Endodermal cell (in vitro differentiated cells): ENCODE measurements around the gene CDC42. TPM values are rescaled to one million over a fixed set of nuclear protein-coding genes. Genes with fewer than 3 reads are reported as not detected.
A peak's percentile ranks its signal among the peaks of the same experiment; 100 is the strongest.

Experiments used
- DNase-seq: peaks from one replicate; pipeline ENCODE4 v3.0.0-alpha.2; 2017
- H3K27ac ChIP-seq: 2 replicates; pipeline ENCODE4 v1.5.1; 2013; ENCODE audit warnings: mild to moderate bottlenecking, low read depth, low read length, moderate library complexity
- H3K27me3 ChIP-seq: 2 replicates; pipeline ENCODE4 v1.6.1; 2013; ENCODE audit warnings: mild to moderate bottlenecking, low read length, moderate library complexity; ENCODE audit not compliant: insufficient read depth, control insufficient read depth, poor library complexity, severe bottlenecking
- H3K36me3 ChIP-seq: 2 replicates; pipeline ENCODE4 v1.7.0; 2013; ENCODE audit warnings: mild to moderate bottlenecking, low read length, moderate library complexity; ENCODE audit not compliant: control insufficient read depth, insufficient read depth
- H3K4me1 ChIP-seq: one replicate; pipeline ENCODE4 v1.7.0; 2013; ENCODE audit warnings: low read length; ENCODE audit not compliant: control insufficient read depth, insufficient read depth
- H3K4me3 ChIP-seq: 2 replicates; pipeline ENCODE4 v1.5.1; 2013; ENCODE audit warnings: mild to moderate bottlenecking, low read length, moderate library complexity
- H3K9ac ChIP-seq: 2 replicates; pipeline ENCODE4 v1.6.1; 2013; ENCODE audit warnings: mild to moderate bottlenecking, low read length, moderate library complexity; ENCODE audit not compliant: poor library complexity, severe bottlenecking; ENCODE audit errors: extremely low read depth
- H3K9me3 ChIP-seq: 2 replicates; pipeline ENCODE4 v1.6.1; 2013; ENCODE audit warnings: mild to moderate bottlenecking, low read length, moderate library complexity; ENCODE audit not compliant: control insufficient read depth
- H3K27ac Mint-ChIP-seq: 2 replicates; pipeline ENCODE4 v1.8.0; 2020; ENCODE audit warnings: mixed read lengths
- H3K27me3 Mint-ChIP-seq: 2 replicates; pipeline ENCODE4 v1.8.0; 2021; ENCODE audit warnings: mild to moderate bottlenecking, mixed read lengths; ENCODE audit not compliant: insufficient read depth
- H3K36me3 Mint-ChIP-seq: 2 replicates; pipeline ENCODE4 v1.8.0; 2020; ENCODE audit warnings: low read depth, mixed read lengths
- H3K4me1 Mint-ChIP-seq: 2 replicates; pipeline ENCODE4 v1.8.0; 2020; ENCODE audit warnings: mixed read lengths
- H3K4me3 Mint-ChIP-seq: 2 replicates; pipeline ENCODE4 v1.8.0; 2020; ENCODE audit warnings: mild to moderate bottlenecking, moderate library complexity, mixed read lengths
- H3K9me3 Mint-ChIP-seq: 2 replicates; pipeline ENCODE4 v1.8.0; 2020; ENCODE audit warnings: mild to moderate bottlenecking, mixed read lengths
- CTCF ChIP-seq: fragments of 200-600 bp; sonication (generic); conservative IDR thresholded peaks from 2 replicates; pipeline ENCODE4 v1.5.0; 2021; ENCODE audit warnings: antibody characterized with exemption, mild to moderate bottlenecking
- WGBS, 2 experiments: methylation state at CpG; one replicate each; pipeline versions ENCODE4 v1.1.5 to v1.1.7; 2013; ENCODE audit warnings: missing lambda C conversion rate in 2 of 2, mixed read lengths in 1 of 2; ENCODE audit not compliant: insufficient coverage in 1 of 2, insufficient read length in 1 of 2; 5-methylcytosine and 5-hydroxymethylcytosine counted together
- total RNA-seq, 2 donors: library from RNA; stranded (reverse); fragmentation: NEBNext Ultra II Directional in 1 of 2; extraction: Animal tissue kit (Norgen Biotek cat#: 25700) in 1 of 2; gene quantifications; 2 replicates in 1 of 2; 3 replicates in 1 of 2; pipeline ENCODE4 v1.2.1, GENCODE V29; 2021

Gene CDC42
- total RNA-seq, 2 donors from 2014 or later = 274 to 283 TPM

- DNase-seq = no peak
- Mint-ChIP-seq H3K4me3 (peak overlapping the region; percentile 91), H3K9me3 (no peaks in the 10 kb centered on the region), H3K27ac (peak overlapping the region; percentile 99), H3K27me3 (no peaks in the 10 kb centered on the region), H3K4me1 (peaks cover 6% of the 10 kb centered on the region), H3K36me3 (peaks cover 38% of the 10 kb centered on the region)
- Histone ChIP-seq H3K4me3 (peak overlapping the region; percentile 99), H3K27ac (peak overlapping the region; percentile 97), H3K36me3 (peaks cover 45% of the 10 kb centered on the region), H3K9ac (peak overlapping the region; percentile 99), H3K4me1 (peaks cover 5% of the 10 kb centered on the region), H3K9me3 (no peaks in the 10 kb centered on the region), H3K27me3 (no peaks in the 10 kb centered on the region)
- WGBS, 2 experiments = 75 to 79% methylated on average over 15 to 19 of the region's 19 CpGs
- no peak for TF ChIP-seq CTCF
These were observed 1.6 kb downstream of the CDC42 start for GRCh38 chr1:22053861-22054770.

- H3K27me3 ChIP-seq = no peaks in the 10 kb centered on the region
- TF ChIP-seq CTCF = no peak
- peaks cover 41% of the 10 kb centered on the region for H3K36me3 Mint-ChIP-seq
- H3K27ac Mint-ChIP-seq = peak overlapping the region; percentile 40
- 93 to 97% methylated on average over 5 to 6 of the region's 6 CpGs for WGBS, 2 experiments
- no peaks in the 10 kb centered on the region for H3K9me3 ChIP-seq
- H3K9ac ChIP-seq = no peak overlapping the region
- peak overlapping the region; percentile 31 for H3K4me3 Mint-ChIP-seq
- H3K27ac ChIP-seq = no peak overlapping the region
- peaks cover 6% of the 10 kb centered on the region for H3K4me1 Mint-ChIP-seq
- peak overlapping the region; percentile 73 for H3K4me3 ChIP-seq
- peaks cover 5% of the 10 kb centered on the region for H3K4me1 ChIP-seq
- no peaks in the 10 kb centered on the region for H3K9me3 Mint-ChIP-seq
- H3K36me3 ChIP-seq = peaks cover 48% of the 10 kb centered on the region
- no peak for DNase-seq
- no peaks in the 10 kb centered on the region for H3K27me3 Mint-ChIP-seq
These were observed 3.0 kb downstream of the CDC42 start for GRCh38 chr1:22055463-22055862.

GRCh38 chr1:22056043-22056442 is 3.5 kb downstream of the CDC42 start:
- H3K27me3 ChIP-seq = no peaks in the 10 kb centered on the region
- H3K36me3 ChIP-seq = peaks cover 48% of the 10 kb centered on the region
- Mint-ChIP-seq H3K27ac (no peak overlapping the region), H3K9me3 (no peaks in the 10 kb centered on the region), H3K27me3 (no peaks in the 10 kb centered on the region), H3K4me1 (peaks cover 8% of the 10 kb centered on the region), H3K4me3 (no peak overlapping the region), H3K36me3 (peaks cover 41% of the 10 kb centered on the region)
- peaks cover 5% of the 10 kb centered on the region for H3K4me1 ChIP-seq
- H3K4me3 ChIP-seq = peak overlapping the region; percentile 73
- 89% methylated on average over 1 of the region's 1 CpG; no CpG with 5 or more reads in 1 of the 2 experiments for WGBS, 2 experiments
- H3K27ac ChIP-seq = no peak overlapping the region
- H3K9me3 ChIP-seq = no peaks in the 10 kb centered on the region
- DNase-seq = no peak
- no peak overlapping the region for H3K9ac ChIP-seq
- no peak for TF ChIP-seq CTCF
